SJCRH30 (cell line): ENCODE data around the gene GPRC5D. TPM values are rescaled to one million over a fixed set of nuclear protein-coding genes. Genes with fewer than 3 reads are reported as not detected.

Experiments used
- DNase-seq, 2 experiments: peaks; one replicate each; pipeline ENCODE4 v3.0.0-alpha.2; 2015 to 2020
- H3K27ac ChIP-seq: fragments of 250-450 bp; sonication (Bioruptor Pico); 2 replicates; pipeline ENCODE4 v1.5.1; 2020; ENCODE audit warnings: mild to moderate bottlenecking, moderate library complexity
- H3K27me3 ChIP-seq: fragments of 250-450 bp; sonication (Bioruptor Pico); 2 replicates; pipeline ENCODE4 v1.5.1; 2020; ENCODE audit warnings: mild to moderate bottlenecking, moderate library complexity
- H3K36me3 ChIP-seq: fragments of 250-450 bp; sonication (Bioruptor Pico); 2 replicates; pipeline ENCODE4 v1.5.1; 2020; ENCODE audit warnings: mild to moderate bottlenecking, moderate library complexity
- H3K4me1 ChIP-seq: fragments of 250-450 bp; sonication (Bioruptor Pico); 2 replicates; pipeline ENCODE4 v1.5.1; 2020; ENCODE audit warnings: mild to moderate bottlenecking, moderate library complexity
- H3K4me3 ChIP-seq: fragments of 250-450 bp; sonication (Bioruptor Pico); 2 replicates; pipeline ENCODE4 v1.5.1; 2020; ENCODE audit warnings: mild to moderate bottlenecking, moderate library complexity
- H3K9me3 ChIP-seq: fragments of 250-450 bp; sonication (Bioruptor Pico); replicated peaks from 2 replicates; pipeline ENCODE4 v1.5.1; 2020; ENCODE audit warnings: mild to moderate bottlenecking, moderate library complexity
- total RNA-seq: library from RNA; depleted of rRNA; stranded (reverse); fragments of >200 nt; shearing (Covaris generic); gene quantifications from 2 replicates; pipeline ENCODE4 v1.2.3, GENCODE V29; 2014

Gene GPRC5D
- total RNA-seq, 1 experiment from 2014 or later, result not detected

GRCh38 chr12:12987421-12987820, 35.5 kb upstream of the GPRC5D start:
- Histone ChIP-seq H3K4me3 (no peak overlapping the region), H3K27ac (no peak overlapping the region), H3K4me1 (no peaks in the 10 kb centered on the region), H3K9me3 (no peaks in the 10 kb centered on the region), H3K36me3 (0 out of 2 replicates have a peak, but pooled peaks cover 2% of the 10 kb centered on the region), H3K27me3 (no peaks in the 10 kb centered on the region)
- no peak for DNase-seq

- Histone ChIP-seq H3K27ac (no peak overlapping the region), H3K4me3 (no peak overlapping the region)
Observed at GRCh38 chr12:12986775-12987331, 34.9 kb upstream of the GPRC5D start.

DNA sequence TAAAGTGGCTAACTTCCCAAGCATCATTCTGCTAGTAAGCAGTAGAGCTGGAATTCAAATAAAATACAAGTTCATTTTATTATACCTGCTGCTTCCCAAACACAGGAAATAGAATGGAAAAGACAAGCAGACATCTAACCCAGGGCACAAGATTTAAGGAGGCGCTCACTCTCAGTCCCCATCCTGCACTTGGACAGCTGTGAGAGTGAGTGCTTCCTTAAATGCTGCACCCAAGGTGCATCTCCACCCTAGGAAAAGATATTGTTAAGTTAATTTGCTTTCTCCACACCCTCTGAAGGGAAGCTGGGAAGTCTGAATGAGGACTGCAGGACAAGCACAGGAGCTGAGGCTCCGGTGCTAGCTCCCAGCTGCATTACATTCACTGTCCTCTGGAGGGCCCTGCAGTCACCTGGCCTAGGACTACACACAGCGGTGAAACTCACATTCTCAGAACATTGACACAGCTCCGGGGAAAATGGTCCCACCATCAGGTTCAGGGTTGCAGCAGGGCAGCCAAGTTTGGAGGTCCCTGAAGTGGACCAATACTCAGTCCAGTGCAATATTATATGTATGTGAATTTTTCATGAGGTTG, 33.9 kb upstream of the GPRC5D start:
- Histone ChIP-seq H3K27me3 (no peaks in the 10 kb centered on the region), H3K36me3 (0 out of 2 replicates have a peak, but pooled peaks cover 2% of the 10 kb centered on the region), H3K4me3 (no peak overlapping the region), H3K27ac (no peak overlapping the region), H3K9me3 (no peaks in the 10 kb centered on the region), H3K4me1 (no peaks in the 10 kb centered on the region)
- peak; percentile 30 to 61 for DNase-seq

More at GRCh38 chr12:12986775-12987331, 34.9 kb upstream of the GPRC5D start:
- 0 out of 2 replicates have a peak, but pooled peaks cover 2% of the 10 kb centered on the region for H3K36me3 ChIP-seq
- H3K9me3 ChIP-seq, result no peaks in the 10 kb centered on the region
- H3K4me1 ChIP-seq, result no peaks in the 10 kb centered on the region
- no peak for DNase-seq
- H3K27me3 ChIP-seq, result no peaks in the 10 kb centered on the region

DNA sequence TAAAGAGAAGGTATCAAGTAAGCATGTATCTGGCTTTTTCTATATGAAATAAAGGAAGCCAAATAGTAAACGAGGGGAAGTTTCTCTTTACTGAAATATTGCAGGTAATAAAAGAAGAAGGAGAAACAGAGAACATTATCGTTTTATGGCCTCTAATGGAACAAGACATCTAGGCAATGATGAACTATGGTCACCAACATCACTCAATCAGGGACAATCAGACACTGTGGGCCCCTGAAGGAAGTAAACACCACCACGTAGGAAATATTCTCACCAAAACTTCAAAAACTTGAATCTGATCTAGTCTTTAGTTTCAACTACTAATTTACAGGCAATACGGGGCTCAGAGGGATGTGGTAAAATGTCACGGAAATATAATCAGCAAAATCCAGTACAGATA, 32.2 kb upstream of the GPRC5D start:
- H3K4me3 ChIP-seq, result no peak overlapping the region
- 0 out of 2 replicates have a peak, but pooled peaks cover 2% of the 10 kb centered on the region for H3K36me3 ChIP-seq
- no peak for DNase-seq
- no peak overlapping the region for H3K27ac ChIP-seq
- no peaks in the 10 kb centered on the region for H3K9me3 ChIP-seq
- no peaks in the 10 kb centered on the region for H3K4me1 ChIP-seq
- no peaks in the 10 kb centered on the region for H3K27me3 ChIP-seq

DNA sequence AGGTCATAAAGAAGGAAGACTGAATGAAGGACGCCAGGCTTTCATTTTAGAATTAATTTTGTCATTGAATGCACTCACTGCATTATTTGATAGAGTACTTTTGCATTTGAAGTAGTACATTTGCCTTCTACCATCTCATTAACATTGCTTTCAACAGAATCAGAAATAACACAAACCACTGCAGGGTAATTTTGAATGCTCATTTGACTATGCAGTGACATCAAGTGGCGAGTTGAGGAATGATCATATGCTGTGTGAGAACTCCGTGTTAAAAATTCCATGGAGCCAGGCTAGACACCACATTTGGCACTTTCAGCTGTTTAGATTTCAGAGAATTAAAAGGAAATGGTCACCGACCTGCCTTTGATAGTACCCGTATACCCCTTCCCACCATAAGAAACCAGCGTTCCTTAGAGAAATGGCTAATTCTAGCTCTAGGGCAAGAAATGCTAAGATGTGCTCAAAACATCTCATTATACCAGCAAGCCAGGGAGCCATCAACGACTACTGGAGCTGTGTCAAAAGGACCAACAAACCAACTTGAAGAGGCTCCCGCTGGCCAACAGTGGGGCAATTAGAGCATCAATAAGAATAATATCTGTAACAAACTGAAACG, 31.6 kb upstream of the GPRC5D start:
- no peaks in the 10 kb centered on the region for H3K27me3 ChIP-seq

DNA sequence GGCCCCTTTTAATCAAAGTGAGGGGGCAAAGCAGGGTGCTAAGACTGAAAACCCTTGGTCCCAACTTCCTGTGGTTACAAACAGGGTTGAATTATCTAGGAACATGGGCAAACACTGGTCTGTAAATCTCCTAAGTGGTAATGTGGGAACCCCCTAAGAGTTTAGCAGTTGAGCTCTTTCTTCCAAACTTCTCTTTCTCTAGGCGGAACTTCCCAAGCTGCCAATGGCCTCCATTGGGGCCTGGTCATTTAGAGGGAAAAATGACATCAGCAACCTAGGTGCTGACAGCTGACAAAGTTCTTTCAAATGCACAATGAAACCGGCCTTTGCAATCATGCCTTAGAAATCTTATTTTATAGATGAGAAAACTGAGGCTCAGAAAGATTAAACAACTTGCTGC, 30.4 kb upstream of the GPRC5D start:
- no peak overlapping the region for H3K27ac ChIP-seq
- H3K27me3 ChIP-seq, result no peaks in the 10 kb centered on the region
- no peaks in the 10 kb centered on the region for H3K9me3 ChIP-seq
- no peak for DNase-seq
- no peaks in the 10 kb centered on the region for H3K36me3 ChIP-seq
- no peaks in the 10 kb centered on the region for H3K4me1 ChIP-seq
- no peak overlapping the region for H3K4me3 ChIP-seq

More for the DNA sequence above, 31.6 kb upstream of the GPRC5D start:
- Histone ChIP-seq H3K27ac (no peak overlapping the region), H3K4me1 (no peaks in the 10 kb centered on the region), H3K4me3 (no peak overlapping the region), H3K36me3 (0 out of 2 replicates have a peak, but pooled peaks cover 2% of the 10 kb centered on the region), H3K9me3 (no peaks in the 10 kb centered on the region)
- peak; percentile 14 to 67 for DNase-seq

- H3K4me1 ChIP-seq, result no peaks in the 10 kb centered on the region
- H3K4me3 ChIP-seq, result no peak overlapping the region
- H3K27me3 ChIP-seq, result no peaks in the 10 kb centered on the region
- H3K9me3 ChIP-seq, result no peaks in the 10 kb centered on the region
- H3K36me3 ChIP-seq, result peaks cover 4% of the 10 kb centered on the region; the same call in 1 of the 2 replicates
- H3K27ac ChIP-seq, result no peak overlapping the region
- no peak for DNase-seq
Observed at GRCh38 chr12:12979731-12980259, 27.8 kb upstream of the GPRC5D start.

GRCh38 chr12:12979126-12979525, 27.2 kb upstream of the GPRC5D start:
- Histone ChIP-seq H3K27me3 (no peaks in the 10 kb centered on the region), H3K4me1 (no peaks in the 10 kb centered on the region), H3K36me3 (peaks cover 8% of the 10 kb centered on the region; the same call in 1 of the 2 replicates), H3K4me3 (no peak overlapping the region), H3K27ac (no peak overlapping the region), H3K9me3 (no peaks in the 10 kb centered on the region)
- DNase-seq, result no peak

DNA sequence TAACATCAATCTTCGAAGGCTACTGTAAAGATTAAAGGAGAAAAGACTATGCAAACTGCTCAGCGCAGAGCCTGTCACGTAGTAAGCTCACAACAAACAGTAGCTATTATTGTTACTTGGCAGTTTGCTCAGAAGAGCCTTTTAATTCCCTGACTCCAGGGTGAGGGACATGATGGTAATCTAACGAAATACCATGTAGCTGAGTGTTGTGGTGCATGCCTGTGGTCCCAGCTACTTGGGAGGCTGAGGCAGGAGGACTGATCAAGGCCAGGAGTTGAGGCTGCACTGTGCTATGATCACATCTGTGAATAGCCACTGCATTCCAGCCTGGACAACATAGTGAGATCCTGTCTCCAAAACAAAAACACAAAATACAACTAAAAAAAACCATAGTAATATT, 25.3 kb upstream of the GPRC5D start:
- no peak for DNase-seq

GRCh38 chr12:12976366-12976765, 24.4 kb upstream of the GPRC5D start:
- no peaks in the 10 kb centered on the region for H3K9me3 ChIP-seq
- no peak for DNase-seq
- H3K27me3 ChIP-seq, result no peaks in the 10 kb centered on the region
- H3K36me3 ChIP-seq, result peaks cover 11% of the 10 kb centered on the region
- no peak overlapping the region for H3K27ac ChIP-seq
- no peaks in the 10 kb centered on the region for H3K4me1 ChIP-seq
- H3K4me3 ChIP-seq, result no peak overlapping the region

More for the DNA sequence above, 25.3 kb upstream of the GPRC5D start:
- H3K4me1 ChIP-seq, result no peaks in the 10 kb centered on the region
- H3K36me3 ChIP-seq, result peaks cover 8% of the 10 kb centered on the region
- H3K9me3 ChIP-seq, result no peaks in the 10 kb centered on the region
- H3K27ac ChIP-seq, result no peak overlapping the region
- no peaks in the 10 kb centered on the region for H3K27me3 ChIP-seq
- H3K4me3 ChIP-seq, result no peak overlapping the region

DNA sequence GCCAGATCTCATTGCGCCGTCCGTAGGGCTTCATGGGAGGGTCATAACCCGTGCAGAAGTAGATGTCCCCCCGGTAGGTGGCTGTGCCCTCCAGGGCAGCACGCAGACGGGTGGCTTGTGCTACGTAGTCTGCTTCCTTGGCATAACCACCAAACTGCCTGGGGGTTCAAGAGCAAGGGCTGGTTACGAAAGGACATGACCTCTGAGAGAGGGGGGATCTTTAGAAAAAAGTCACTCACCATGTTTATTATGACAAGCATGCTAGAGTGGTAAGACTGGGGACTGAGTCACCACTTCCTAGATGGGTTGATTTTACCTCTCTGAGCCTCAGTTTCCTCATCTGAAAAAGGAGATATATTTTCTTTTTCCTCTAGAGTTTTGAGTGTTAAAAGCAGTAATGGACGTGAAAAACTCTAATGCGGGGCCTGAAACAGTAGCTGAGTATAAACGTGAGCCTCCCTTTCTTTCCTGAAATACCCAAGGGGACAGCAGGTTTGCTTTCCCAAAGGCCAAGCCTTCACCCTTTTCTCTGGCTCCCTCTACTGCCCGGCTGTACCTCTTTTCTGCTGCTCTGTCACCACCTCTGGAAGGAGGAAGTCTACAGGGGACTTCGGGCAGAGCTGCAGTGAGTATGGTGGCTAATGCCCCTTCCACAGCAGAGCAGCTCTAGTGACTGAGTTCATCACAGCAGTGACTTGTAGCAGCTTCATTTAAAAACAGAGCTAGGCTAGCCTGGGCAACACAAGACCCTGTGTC, 23.5 kb upstream of the GPRC5D start:
- H3K27ac ChIP-seq, result no peak overlapping the region
- H3K9me3 ChIP-seq, result no peaks in the 10 kb centered on the region
- H3K4me3 ChIP-seq, result no peak overlapping the region
- H3K36me3 ChIP-seq, result peaks cover 12% of the 10 kb centered on the region
- H3K27me3 ChIP-seq, result no peaks in the 10 kb centered on the region
- DNase-seq, result peak; percentile 17 to 43
- no peaks in the 10 kb centered on the region for H3K4me1 ChIP-seq

DNA sequence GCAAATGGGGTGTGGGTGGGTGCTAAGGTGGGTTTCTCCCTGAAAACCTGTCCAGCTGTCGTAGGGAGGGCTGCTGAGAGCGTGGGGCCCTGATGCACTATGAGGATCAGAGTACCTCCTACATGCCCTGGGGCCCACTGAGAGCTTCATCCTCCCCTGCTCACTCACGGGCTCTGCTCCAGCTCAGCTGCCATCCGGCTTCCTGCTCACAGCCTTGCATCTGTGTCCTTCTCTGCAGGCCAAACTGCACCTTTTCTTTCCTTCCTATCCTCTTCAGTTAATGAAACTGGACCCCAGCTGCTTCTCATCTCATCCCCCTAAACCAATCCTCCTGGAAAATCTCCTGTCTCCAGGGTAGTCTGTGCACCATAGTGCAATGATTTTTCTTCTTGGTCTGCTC, 22.2 kb upstream of the GPRC5D start:
- Histone ChIP-seq H3K4me1 (no peaks in the 10 kb centered on the region), H3K36me3 (peaks cover 12% of the 10 kb centered on the region), H3K27ac (no peak overlapping the region), H3K9me3 (no peaks in the 10 kb centered on the region), H3K27me3 (no peaks in the 10 kb centered on the region), H3K4me3 (no peak overlapping the region)
- peak; percentile 7 to 24 for DNase-seq

DNA sequence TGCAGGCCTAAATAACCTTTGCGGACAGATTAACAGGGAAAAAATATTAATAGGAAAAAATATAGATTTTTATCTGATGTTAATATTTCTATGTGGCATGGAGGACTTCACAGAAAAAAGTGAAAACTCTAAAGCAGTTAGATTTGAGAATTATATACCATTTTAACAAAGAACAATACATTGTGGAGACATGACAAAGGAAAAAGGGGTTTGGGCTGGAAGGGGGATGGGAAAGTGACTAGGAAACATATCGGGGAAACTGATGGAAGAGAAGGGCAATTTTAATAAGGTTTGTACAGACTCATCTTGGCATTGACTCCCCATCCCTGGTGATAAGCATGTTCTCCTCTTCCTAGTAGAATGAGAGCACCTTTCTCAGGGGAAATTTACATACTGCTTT, 21.0 kb upstream of the GPRC5D start:
- Histone ChIP-seq H3K36me3 (peaks cover 12% of the 10 kb centered on the region), H3K9me3 (no peaks in the 10 kb centered on the region), H3K4me3 (no peak overlapping the region), H3K27ac (no peak overlapping the region), H3K27me3 (no peaks in the 10 kb centered on the region), H3K4me1 (no peaks in the 10 kb centered on the region)
- no peak for DNase-seq

GRCh38 chr12:12965836-12966235, 13.9 kb upstream of the GPRC5D start:
- DNase-seq, result no peak
- Histone ChIP-seq H3K27me3 (no peaks in the 10 kb centered on the region), H3K4me1 (no peaks in the 10 kb centered on the region), H3K9me3 (no peaks in the 10 kb centered on the region), H3K27ac (no peak overlapping the region), H3K4me3 (no peak overlapping the region), H3K36me3 (no peaks in the 10 kb centered on the region)

GRCh38 chr12:12964255-12964654, 12.3 kb upstream of the GPRC5D start:
- Histone ChIP-seq H3K9me3 (no peaks in the 10 kb centered on the region), H3K27ac (no peak overlapping the region), H3K4me3 (no peak overlapping the region), H3K27me3 (no peaks in the 10 kb centered on the region), H3K36me3 (no peaks in the 10 kb centered on the region), H3K4me1 (no peaks in the 10 kb centered on the region)
- no peak for DNase-seq
